OCI-LY3 (cell line): ENCODE data around the gene ELFN1.

Experiments used
- EZH2phosphoT487 ChIP-seq: fragments of 200-600 bp; shearing (Covaris generic); IDR thresholded peaks from 2 replicates; pipeline ENCODE4 v1.6.1; 2018; ENCODE audit warnings: antibody characterized with exemption, mixed run types, low read depth
- TF ChIP-seq, protein P1 (sequence below): fragments of 200-600, 300-600 bp; sonication (generic); IDR thresholded peaks from 2 replicates; pipeline ENCODE4 v1.5.1; 2014; ENCODE audit warnings: antibody characterized with exemption, low read length, low read depth

DNA sequence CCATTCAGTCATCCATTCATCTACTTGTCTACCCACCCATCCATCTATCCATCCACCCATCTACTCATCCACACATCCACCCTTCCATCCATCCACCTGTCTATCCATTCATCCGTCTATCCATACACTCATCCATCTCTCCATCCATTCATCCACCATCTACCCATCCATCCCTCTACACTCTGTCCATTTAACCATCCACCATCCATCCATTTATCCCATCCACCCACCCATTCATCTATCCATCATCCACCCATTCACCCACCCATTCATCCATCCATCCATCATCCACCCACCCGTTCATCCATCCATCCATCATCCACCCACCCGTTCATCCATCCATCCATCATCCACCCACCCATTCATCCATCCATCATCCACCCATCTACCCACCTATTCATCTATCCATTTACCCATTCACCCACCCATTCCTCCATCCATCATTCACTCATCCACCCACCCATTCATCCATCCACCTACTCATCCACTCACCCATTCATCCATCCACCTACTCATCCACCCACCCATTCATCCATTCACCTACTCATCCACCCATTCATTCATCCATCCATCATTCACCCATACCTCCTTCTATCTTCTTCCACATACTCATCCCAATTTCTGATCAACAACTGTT is 39.3 kb upstream of the ELFN1 start:
- TF ChIP-seq, protein P1, sequence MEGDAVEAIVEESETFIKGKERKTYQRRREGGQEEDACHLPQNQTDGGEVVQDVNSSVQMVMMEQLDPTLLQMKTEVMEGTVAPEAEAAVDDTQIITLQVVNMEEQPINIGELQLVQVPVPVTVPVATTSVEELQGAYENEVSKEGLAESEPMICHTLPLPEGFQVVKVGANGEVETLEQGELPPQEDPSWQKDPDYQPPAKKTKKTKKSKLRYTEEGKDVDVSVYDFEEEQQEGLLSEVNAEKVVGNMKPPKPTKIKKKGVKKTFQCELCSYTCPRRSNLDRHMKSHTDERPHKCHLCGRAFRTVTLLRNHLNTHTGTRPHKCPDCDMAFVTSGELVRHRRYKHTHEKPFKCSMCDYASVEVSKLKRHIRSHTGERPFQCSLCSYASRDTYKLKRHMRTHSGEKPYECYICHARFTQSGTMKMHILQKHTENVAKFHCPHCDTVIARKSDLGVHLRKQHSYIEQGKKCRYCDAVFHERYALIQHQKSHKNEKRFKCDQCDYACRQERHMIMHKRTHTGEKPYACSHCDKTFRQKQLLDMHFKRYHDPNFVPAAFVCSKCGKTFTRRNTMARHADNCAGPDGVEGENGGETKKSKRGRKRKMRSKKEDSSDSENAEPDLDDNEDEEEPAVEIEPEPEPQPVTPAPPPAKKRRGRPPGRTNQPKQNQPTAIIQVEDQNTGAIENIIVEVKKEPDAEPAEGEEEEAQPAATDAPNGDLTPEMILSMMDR = no peak
- no peak for TF ChIP-seq EZH2phosphoT487
